PC-9 (cell line): Measurements from ENCODE around the gene FGD6.

Source experiments
- EZH2 ChIP-seq: fragments of 200-600 bp; sonication (generic); IDR thresholded peaks from 2 replicates; pipeline ENCODE4 v1.8.0; 2017; ENCODE audit warnings: antibody characterized with exemption, low read depth
- TF ChIP-seq, protein P1 (sequence below): fragments of 200-600 bp; sonication (generic); conservative IDR thresholded peaks from 2 replicates; pipeline ENCODE4 v1.6.1; 2017; ENCODE audit warnings: mixed run types, antibody characterized with exemption, mild to moderate bottlenecking, moderate library complexity

GRCh38 chr12:95088379-95088778, 128.9 kb downstream of the FGD6 start:
- TF ChIP-seq, protein P1, sequence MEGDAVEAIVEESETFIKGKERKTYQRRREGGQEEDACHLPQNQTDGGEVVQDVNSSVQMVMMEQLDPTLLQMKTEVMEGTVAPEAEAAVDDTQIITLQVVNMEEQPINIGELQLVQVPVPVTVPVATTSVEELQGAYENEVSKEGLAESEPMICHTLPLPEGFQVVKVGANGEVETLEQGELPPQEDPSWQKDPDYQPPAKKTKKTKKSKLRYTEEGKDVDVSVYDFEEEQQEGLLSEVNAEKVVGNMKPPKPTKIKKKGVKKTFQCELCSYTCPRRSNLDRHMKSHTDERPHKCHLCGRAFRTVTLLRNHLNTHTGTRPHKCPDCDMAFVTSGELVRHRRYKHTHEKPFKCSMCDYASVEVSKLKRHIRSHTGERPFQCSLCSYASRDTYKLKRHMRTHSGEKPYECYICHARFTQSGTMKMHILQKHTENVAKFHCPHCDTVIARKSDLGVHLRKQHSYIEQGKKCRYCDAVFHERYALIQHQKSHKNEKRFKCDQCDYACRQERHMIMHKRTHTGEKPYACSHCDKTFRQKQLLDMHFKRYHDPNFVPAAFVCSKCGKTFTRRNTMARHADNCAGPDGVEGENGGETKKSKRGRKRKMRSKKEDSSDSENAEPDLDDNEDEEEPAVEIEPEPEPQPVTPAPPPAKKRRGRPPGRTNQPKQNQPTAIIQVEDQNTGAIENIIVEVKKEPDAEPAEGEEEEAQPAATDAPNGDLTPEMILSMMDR: no peak
- TF ChIP-seq EZH2: no peak
